Ishikawa (cell line): ENCODE results near the gene NUP58.

ENCODE experiments used
- CEBPB ChIP-seq: IDR thresholded peaks from 2 replicates; pipeline ENCODE4 v1.6.1; 2012
- CREB1 ChIP-seq: IDR thresholded peaks from 2 replicates; pipeline ENCODE4 v1.6.1; 2012; ENCODE audit warnings: low read depth
- EGR1 ChIP-seq: IDR thresholded peaks from 2 replicates; pipeline ENCODE4 v1.6.1; 2012
- EP300 ChIP-seq: IDR thresholded peaks from 2 replicates; pipeline ENCODE4 v1.6.1; 2012; ENCODE audit warnings: borderline replicate concordance
- FOXM1 ChIP-seq: IDR thresholded peaks from 2 replicates; pipeline ENCODE4 v1.6.1; 2012; ENCODE audit warnings: low read depth, borderline replicate concordance
- MAX ChIP-seq: IDR thresholded peaks from 2 replicates; pipeline ENCODE4 v1.6.1; 2012
- NFIC ChIP-seq: IDR thresholded peaks from 2 replicates; pipeline ENCODE4 v1.6.1; 2012
- RAD21 ChIP-seq: IDR thresholded peaks from 2 replicates; pipeline ENCODE4 v1.6.1; 2012; ENCODE audit warnings: low read depth
- TAF1 ChIP-seq: IDR thresholded peaks from 2 replicates; pipeline ENCODE4 v1.6.1; 2012; ENCODE audit warnings: low read depth, mild to moderate bottlenecking
- TCF12 ChIP-seq: IDR thresholded peaks from 2 replicates; pipeline ENCODE4 v1.6.1; 2012; ENCODE audit warnings: low read depth
- TEAD4 ChIP-seq: IDR thresholded peaks from 2 replicates; pipeline ENCODE4 v1.6.1; 2012
- YY1 ChIP-seq: IDR thresholded peaks from 2 replicates; pipeline ENCODE4 v1.6.1; 2012; ENCODE audit warnings: low read depth
- TF ChIP-seq, protein P1 (sequence below): IDR thresholded peaks from 2 replicates; pipeline ENCODE4 v1.6.1; 2012; ENCODE audit warnings: low read depth, mild to moderate bottlenecking
- TF ChIP-seq, protein P2 (sequence below): IDR thresholded peaks from 2 replicates; pipeline ENCODE4 v1.6.1; 2012

GRCh38 chr13:25384758-25385410, 83.5 kb downstream of the NUP58 start:
- TF ChIP-seq FOXM1 (no peak), MAX (no peak), EP300 (no peak), NFIC (no peak), TEAD4 (no peak), RAD21 (no peak), EGR1 (no peak), YY1 (no peak), CEBPB (no peak), TAF1 (no peak), CREB1 (no peak), TCF12 (no peak)
- TF ChIP-seq, protein P1, sequence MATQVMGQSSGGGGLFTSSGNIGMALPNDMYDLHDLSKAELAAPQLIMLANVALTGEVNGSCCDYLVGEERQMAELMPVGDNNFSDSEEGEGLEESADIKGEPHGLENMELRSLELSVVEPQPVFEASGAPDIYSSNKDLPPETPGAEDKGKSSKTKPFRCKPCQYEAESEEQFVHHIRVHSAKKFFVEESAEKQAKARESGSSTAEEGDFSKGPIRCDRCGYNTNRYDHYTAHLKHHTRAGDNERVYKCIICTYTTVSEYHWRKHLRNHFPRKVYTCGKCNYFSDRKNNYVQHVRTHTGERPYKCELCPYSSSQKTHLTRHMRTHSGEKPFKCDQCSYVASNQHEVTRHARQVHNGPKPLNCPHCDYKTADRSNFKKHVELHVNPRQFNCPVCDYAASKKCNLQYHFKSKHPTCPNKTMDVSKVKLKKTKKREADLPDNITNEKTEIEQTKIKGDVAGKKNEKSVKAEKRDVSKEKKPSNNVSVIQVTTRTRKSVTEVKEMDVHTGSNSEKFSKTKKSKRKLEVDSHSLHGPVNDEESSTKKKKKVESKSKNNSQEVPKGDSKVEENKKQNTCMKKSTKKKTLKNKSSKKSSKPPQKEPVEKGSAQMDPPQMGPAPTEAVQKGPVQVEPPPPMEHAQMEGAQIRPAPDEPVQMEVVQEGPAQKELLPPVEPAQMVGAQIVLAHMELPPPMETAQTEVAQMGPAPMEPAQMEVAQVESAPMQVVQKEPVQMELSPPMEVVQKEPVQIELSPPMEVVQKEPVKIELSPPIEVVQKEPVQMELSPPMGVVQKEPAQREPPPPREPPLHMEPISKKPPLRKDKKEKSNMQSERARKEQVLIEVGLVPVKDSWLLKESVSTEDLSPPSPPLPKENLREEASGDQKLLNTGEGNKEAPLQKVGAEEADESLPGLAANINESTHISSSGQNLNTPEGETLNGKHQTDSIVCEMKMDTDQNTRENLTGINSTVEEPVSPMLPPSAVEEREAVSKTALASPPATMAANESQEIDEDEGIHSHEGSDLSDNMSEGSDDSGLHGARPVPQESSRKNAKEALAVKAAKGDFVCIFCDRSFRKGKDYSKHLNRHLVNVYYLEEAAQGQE, result no peak
- TF ChIP-seq, protein P2, sequence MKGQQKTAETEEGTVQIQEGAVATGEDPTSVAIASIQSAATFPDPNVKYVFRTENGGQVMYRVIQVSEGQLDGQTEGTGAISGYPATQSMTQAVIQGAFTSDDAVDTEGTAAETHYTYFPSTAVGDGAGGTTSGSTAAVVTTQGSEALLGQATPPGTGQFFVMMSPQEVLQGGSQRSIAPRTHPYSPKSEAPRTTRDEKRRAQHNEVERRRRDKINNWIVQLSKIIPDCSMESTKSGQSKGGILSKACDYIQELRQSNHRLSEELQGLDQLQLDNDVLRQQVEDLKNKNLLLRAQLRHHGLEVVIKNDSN, result no peak
